Erythroblast (primary cell): ENCODE data around the gene PLXNA1.

Experiments
- GATA1 ChIP-seq: IDR thresholded peaks from 2 replicates; pipeline ENCODE4 v1.6.1; 2011; ENCODE audit warnings: low read depth, mild to moderate bottlenecking, control low read depth, low read length, moderate library complexity
- POLR2A ChIP-seq: IDR thresholded peaks from 2 replicates; pipeline ENCODE4 v1.6.1; 2011; ENCODE audit warnings: mild to moderate bottlenecking, low read length

DNA sequence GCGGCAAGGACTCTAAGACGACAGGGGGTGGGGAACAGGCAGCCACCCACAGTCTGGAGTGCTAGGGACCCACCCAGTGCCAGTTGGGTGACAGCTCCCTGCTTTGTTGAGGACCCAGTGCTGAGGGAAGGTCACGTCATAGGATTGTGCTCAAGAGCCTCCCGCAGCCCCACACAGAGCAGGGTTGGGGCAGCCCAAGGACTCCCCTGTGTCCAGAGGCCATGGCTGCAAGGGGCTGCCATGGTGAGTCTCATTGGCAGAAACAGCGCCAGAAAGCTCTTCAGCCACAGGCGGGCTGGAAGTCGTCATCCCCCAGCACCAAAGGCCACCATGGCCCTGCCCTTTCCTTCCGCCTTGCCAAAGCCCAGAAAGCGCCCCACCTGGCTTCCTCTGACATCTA, 37.0 kb upstream of the PLXNA1 start:
- no peak for TF ChIP-seq POLR2A
- no peak for TF ChIP-seq GATA1
